ENCODE results near the gene TEKT3.

The TEKT3 gene

DNA sequence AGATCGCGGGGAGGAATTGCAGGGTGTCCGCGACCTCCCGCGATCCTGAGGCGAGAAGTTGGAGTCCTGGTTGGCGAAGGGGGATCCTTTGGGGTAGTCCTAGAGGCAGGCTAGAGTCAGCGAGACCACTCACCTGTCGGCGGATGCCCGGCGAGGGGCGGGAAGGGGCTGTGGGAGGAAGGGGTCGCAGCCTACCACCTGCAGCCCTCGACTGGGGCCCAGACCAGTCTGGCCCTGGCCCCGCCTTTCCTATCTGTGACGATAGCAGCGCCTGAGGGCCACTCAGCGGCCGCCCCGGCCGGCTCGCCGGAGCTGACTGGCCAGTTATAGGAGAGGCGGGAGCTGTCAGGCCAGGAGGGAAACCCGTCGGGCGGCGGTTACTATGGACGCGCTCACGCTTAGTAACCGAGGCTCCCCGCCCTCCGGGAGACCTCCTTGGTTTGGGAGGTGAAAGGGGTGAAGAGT is at the start of gene TEKT3:
TEKT3 (minus strand) TSS at position 213 of the 465 bp plus-strand sequence. CDS start 10,012 bp downstream, outside the sequence.
- DNase-seq (ENCODE audit: low read depth): no peak

DNA sequence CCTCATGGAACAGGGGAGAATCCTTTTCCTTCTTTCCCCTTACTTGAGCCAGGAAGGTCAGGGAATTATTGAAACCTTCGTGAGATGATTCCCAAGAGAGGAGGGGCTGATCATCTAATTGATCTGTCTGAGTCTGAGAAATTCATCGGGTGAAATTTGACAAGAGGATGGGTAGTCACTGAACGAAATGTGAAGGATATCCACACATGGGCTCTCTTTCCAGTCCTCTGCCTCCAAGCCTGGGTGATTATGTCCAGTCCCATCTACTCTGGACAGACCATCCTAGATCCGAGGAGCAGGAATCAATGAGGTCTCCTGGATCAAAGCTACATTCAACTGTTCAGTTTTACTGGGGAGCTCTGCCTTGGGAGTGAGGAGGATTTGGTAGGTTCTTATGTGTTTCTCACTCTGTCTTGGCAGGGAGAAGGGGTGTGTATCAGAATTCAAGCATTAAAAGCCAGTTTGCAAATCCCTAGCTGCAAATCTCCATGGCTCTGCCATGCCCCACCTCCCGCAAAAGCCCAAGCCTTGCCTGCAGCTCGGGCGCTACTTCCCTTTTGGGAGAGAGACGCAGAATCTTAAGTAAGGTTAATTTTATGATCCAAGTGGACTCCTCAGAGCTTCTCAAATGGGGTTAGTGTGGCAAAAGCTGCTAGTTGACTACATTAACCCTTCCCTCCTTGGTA is 47.1 kb upstream of the TEKT3 start:
- no peak for DNase-seq (ENCODE audit: low read depth)

DNA sequence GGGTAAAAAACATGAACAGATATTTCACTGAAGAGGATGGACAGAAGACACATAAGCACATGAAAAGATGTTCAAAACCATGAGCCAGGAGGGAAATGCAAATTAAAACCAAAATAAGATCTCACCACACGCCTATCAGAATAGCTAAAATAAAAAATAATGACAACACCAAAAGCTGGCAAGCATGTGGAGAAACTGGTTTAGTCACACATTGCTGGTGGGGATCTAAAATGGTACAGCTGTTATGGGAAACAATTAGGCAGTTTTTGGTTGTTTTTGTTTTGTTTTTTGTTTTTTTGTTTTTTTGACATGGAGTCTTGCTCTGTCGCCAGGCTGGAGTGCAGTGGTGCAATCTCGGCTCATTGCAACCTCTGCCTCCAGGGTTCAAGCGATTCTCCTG is 44.7 kb upstream of the TEKT3 start:
- no peak for DNase-seq (ENCODE audit: low read depth)

DNA sequence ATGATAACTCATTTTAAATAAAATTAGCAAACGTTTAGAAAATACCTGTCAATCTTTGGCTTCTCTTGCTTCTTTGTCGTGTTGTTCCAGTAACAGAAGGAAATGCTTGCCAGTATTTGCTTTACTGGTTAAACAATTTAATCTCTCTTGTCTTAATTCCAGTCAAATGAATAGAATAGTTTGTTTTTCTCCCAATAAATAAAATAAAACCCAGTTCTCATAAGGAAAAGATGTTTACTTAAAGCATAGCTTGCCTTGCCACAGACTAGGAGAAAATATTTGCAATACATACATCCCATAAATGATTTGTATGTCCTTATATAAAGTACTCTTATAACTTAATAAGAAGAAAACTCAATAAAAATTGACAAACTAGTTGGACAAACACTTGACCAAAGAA is 43.9 kb upstream of the TEKT3 start:
- no peak for DNase-seq (ENCODE audit: low read depth)

DNA sequence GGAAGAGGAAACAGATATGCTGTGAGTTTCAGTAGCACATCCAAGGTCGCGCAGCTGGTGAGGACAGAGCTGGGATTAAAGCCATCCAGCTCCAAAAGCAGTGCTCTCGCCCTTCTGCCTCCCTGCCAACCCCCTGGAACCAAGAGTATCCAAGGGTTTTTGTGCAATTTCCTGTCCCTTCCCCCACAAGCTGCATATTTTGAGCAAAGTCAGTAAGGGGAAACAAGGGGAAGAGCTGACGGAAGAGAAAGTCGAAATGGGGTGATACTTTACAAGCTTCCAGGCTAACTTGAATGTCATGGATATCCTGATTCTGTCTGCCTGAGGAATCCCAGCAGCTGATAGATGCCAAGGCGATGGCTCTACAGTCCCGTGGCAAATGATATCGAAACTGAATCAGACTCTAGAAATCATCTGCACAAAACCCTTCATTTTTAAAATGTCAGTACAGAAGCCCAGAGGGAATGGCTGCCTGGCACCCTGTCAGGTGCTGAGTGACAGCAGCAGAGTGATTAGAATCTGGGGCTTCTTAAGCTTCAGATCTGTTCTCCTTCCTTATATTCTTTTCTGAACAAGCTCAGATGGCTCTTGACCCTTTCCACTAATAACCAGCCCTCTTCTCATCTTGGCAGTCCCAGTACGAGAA is 42.9 kb upstream of the TEKT3 start:
- DNase-seq (ENCODE audit: low read depth): peak; percentile 16

DNA sequence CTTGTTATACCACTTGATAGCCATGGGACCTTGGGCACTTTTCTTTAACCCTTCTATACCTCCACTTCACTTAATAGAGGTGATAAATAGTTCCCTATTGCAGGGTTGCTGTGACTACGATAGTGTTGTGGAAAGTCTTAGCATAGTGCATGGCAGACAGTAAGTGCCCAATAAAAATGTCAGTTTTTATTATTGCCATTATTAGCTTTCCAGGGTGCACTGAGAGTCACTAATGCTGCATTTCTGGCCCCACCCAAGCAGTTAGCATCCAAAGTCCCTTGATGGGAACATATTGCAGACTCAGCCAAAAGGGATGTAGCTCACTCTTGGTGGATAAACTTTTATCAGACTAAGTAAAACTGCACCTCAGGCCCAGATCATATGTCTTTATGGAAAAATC is 41.5 kb upstream of the TEKT3 start:
- DNase-seq (ENCODE audit: low read depth): no peak

DNA sequence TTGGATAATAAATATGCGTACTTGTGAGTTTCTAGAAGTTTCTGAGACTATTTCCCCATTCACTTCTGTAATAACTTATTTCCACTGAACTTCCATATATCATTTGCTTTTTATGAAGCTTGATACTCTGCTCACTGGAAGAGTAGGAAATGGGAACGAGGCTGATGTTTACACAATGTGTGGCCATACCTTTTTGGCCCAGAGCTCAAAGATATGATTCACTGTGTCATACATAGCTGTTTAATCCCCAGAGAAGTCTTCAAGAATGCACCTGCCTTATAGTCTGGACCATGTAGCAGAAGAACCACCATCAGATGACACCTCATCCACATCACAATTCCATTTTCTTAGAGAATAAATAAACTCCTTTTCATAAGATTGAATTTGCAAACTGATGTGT is 40.3 kb upstream of the TEKT3 start:
- DNase-seq (ENCODE audit: low read depth): no peak

DNA sequence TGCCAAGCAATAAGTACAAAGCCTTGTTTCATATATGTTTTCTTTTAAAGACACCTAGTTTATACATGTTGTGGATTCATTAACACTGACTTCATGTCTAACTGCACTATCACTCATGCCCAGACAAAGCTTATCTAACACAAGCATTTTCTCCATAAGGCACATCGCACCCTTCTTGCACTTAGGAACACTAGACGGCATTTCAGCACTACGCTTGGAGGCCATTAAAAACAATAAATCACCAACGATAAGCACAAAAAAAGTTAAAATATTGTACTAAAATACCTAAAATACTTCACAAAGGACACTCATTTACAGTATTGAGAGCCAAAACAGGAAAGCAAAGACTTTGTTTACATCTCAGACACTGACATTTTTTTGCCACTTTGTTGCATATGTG is 39.0 kb upstream of the TEKT3 start:
- DNase-seq (ENCODE audit: low read depth): no peak

DNA sequence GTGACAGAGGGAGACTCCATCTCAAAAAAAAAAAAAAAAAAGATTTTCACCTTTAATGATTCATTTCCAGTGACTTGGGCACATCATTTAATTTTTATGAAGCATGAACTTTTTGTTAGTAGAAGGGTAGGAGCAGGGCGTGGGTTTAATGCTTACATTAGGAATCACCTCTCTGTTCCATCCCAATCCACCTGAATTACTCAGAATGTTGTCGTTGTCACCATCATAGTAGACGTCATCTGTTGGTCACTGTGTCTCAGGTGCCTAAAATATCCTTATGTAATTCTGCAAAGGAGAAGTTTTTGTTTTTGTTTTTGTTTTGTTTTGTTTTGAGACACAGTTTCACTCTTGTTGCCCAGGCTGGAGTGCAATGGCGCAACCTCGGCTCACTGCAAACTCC is 38.3 kb upstream of the TEKT3 start:
- no peak for DNase-seq (ENCODE audit: low read depth)

DNA sequence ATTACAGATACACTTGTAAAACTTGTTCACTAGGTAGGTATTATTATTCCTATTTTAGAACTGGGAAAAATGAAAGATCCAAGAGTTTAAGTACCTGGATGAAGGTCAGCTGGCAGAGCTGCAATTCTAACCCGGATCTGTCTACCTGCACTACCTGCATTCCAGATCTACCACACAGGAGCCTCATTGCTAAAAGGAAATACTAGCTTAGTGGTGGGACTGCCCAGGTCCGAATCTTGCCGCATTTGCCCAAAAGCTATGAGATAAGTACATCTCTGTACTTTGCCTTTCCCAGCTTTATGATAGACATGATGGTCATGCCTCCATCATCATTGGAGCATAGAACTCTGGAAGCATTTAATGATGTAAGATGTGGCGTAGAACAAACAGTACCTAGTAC is 36.8 kb upstream of the TEKT3 start:
- DNase-seq (ENCODE audit: low read depth): no peak

DNA sequence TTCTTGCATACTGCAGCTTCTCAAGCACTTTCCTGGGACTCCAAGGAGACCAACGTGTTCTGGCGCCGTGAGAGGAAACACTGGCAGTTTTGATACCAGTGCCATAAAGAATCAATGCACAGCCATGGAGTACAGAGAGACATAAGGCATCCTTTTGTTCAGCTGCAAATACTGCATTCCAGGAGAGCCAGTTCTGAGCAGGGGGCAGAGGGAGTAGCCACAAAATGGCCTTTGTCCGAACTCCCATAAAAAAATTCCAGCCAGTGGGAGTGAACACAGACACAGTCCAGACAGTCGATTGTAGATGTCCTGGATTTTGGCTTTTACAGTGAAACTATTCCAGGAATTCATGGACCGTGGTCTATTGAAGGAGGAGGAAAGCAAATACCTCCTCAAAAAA is 36.2 kb upstream of the TEKT3 start:
- peak; percentile 54 for DNase-seq (ENCODE audit: low read depth)

DNA sequence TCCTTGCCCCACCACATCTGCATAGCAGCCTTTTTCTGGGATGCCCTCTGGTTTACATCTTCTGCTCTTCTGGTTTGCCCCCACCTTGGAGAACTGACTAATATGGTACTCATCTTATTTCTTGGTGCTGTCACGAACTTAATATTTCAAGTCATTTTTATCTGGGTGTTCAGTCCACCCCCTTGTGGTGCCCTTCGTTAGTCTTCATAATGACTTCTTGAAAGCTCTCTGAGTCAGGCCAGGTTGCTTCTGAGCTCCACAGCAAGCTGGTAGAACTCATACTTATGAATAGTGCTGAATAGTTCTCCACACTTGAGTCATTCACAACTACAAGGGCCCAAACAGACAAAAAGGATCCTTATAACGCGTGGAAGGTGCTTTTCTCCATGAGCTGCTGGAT is 35.8 kb upstream of the TEKT3 start:
- DNase-seq (ENCODE audit: low read depth): peak; percentile 69

DNA sequence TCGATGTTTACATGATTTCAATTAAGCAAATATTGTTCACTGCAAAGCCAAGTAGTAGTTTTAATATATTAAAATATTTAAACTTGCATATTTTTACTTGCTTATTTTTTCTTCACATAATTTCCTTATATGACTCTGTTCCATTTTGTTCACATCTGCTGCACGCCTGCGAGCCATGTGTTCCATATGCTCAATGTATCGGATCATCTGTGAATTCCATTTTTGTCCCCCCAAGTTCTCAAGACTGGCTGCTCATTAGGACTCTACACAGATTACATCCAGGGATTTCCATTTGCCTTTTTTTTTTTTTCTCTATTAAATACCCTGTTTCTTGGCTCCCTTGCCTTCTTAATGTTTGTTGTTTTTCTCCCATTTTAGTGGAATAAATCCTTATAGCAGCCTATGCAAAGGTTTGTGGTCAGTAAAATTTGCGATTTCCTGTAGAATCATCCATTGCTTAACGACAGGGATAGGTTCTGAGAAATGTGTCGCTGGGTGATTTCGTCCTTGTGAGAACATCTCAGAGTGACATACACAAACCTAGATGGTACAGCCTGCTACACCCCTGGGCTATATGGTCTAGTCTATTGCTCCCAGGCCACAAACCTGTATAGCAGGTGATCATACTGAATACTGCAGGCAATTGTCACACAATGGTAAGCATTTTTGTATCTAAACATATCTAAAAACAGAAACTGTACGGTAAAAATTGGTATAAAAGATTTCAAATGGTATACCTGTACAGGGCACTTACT is 30.2 kb upstream of the TEKT3 start:
- DNase-seq (ENCODE audit: low read depth): no peak

DNA sequence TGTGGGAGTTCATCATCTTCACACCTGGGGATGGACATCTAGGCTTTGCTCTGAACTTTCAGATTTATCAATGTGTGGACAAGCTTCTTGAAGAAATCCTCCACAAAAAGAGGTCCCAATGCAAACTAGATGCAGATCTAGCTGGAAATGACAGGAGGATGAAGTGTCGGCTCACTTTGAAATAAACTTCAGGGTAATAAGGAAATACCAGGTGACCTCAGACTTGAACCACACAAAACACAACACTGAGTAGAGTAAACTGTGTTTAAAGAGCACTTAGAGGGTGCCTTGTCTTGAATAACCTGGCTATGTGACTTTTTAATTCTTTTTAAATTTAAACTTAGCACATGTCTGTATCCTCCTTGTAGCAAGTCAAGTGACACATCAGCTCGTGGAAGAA is 27.2 kb upstream of the TEKT3 start:
- DNase-seq (ENCODE audit: low read depth): no peak

DNA sequence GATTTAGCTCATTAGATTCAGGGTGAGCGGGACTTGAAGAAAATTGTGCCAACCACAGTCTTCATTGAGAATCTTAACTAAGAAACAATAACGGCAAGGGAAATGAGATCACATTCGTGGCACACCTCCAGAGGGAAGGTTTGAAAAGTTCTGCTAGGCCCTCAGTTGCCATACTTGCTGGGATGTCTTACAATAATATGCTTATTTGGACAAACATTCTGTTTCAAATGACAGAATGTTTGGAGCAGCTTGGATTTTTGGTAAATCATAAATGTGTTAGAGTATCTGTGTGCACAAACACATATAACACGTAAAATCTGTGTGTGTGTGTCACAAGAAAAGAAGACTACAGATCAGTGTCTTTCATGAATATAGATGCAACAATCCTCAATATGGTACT is 24.6 kb upstream of the TEKT3 start:
- DNase-seq (ENCODE audit: low read depth): no peak

DNA sequence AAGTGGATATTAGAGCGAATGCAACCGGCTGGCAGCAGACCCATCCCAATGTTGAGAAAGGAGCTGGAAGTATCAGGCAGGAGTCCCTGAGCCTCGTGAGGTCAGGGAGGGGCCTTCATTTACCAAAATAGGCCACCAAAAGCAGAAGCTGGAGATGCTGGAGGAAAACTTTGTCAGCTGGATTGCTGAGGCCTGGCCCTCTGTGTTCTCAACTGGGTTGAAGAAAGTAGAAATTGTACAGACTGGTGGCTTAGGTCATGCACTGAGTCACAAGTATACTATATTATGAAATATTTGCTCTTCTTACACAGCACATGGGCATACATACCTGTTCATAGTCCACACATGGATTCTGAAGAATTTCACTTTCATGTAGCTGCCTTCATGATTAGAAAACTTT is 23.2 kb upstream of the TEKT3 start:
- DNase-seq (ENCODE audit: low read depth): no peak

DNA sequence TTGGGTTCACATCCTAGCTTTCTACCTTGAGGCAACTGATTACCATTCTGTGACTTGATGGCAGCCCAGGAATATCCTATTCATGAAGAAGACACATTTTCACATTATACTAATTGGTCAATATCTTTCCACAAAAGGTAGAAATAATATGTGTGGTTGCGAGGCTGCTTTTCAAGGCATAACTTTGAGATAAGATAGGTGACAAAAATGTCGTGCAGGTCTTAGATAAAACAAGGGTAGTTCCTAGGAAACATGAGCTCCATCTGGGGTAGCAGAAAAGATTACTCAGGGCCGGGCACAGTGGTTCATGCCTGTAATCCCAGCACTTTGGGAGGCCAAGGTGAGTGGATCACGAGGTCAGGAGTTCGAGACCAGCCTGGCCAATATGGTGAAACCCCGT is 22.3 kb upstream of the TEKT3 start:
- no peak for DNase-seq (ENCODE audit: low read depth)

DNA sequence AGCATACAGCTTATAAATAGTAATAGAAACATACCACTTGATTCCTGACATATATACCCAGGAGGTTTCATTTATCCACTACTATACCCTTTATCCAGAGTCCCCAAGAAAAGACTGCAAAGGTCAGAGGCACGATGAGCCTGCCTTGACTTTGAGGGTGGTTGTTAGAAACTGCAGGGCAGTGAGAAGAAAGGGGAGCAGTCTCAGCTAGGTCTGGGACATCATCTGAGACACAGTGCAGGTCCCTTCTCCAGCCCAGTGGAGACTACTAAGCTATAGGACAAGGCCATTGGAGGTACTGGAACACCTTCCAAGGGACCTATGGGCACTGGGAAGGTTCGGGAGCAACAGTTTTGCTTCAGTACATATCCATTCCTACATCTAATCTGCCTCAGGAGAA is 20.2 kb upstream of the TEKT3 start:
- no peak for DNase-seq (ENCODE audit: low read depth)

DNA sequence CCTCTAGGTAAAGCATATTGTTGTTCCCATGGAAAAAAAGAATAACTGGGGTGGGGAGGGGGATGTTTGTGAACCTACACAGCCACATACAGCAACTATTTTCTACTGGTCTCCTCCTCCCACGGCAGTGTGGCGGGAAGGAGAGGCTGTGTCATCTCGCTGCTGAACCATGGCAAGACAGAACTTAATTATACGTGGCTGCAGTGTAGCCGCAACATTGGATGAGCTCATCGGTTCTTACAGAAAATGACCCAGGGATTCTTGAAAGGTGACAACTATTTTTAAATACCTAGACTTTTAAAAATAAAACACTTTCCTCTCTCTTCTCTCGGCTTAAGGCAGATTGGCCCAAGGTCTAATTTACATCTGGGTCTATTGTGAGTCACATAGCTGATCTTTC is 19.8 kb upstream of the TEKT3 start:
- DNase-seq (ENCODE audit: low read depth): no peak

DNA sequence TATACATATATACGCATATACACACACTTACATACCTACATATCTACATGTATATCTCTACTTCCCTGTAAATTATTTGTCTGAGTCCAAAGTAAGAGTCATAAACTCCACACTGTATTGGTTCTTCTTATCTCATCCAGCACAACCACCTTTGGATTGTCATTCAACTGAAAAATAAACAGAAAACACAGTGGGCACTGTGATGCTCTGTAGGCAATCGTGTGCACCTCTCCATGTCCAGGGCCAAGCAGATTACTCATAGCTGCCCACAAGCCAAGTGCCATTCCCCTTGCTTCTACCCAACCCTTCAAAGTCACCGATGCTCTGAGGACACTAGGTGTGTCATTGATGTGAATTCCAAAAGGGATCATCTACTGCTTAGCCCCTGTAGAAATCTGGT is 12.9 kb upstream of the TEKT3 start:
- no peak for DNase-seq (ENCODE audit: low read depth)

DNA sequence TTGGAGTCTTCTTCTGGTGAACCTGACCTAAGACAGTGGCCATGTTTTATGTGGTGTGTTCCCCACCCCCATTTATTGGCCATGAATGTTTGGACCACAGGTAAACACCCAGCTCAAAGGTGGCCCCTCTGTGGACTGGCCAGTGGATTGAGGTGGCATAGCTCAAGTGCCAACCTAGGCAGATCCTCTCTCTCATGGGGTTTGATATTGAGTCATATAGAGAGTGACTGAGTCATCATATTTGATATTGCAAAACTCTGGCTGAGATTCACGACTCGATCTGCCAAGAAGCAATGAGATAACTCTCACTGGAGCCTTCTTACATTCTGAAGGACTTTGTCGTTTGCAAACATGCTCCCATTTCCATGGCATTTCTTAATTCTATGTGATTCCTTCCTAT is 10.5 kb upstream of the TEKT3 start:
- DNase-seq (ENCODE audit: low read depth): peak; percentile 68

DNA sequence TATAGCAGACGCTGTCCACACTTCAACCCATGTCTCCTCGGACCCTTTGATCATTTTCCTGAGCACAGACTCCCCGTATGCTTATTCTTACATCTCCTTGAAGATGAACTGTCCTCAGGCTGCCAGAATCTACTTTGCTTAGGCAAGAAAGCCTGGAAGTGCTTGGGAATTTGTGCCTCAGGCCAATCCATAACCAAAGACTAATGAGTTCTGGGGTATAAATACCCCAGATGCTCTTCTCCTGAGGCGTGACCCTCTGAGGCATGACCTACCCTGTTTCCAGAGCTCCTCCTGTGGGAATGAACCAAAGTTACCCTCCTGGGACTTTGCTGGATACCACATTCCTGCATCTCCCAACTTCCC is 10.1 kb upstream of the TEKT3 start:
- DNase-seq (ENCODE audit: low read depth): no peak

DNA sequence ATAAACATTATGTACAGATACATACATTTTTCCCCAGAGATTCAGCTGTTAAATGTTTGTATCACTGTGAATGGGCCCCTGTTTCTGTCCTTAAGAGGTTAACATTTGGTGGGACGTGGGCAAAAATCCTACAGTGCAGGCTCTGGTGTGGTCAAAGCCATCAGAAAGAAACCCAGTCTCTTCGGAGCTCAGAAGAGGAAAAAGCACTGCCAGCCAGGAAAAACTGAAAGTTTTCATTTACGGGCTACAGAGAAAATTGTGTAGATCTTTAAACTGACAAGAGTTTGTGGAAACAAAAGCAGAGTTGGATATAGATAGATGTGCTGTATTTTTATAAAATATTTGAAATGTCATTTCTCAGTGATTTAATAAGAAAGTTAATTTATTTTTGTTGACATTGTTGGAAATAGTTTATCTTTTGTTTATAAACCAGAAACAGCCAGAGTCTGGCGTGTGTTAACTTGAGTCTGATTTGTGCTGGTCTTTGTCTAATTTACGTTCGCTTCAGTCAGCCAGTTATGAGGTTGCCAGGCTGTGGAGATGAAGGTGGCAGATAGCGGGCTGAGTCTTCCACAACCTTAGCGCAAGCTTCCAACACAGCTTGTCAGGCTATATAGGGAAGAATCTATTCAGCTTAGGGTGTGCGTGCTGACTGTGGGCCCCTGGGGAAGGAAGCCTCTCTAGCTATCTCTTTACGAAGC is 9.5 kb upstream of the TEKT3 start:
- no peak for DNase-seq (ENCODE audit: low read depth)
